Posterior cingulate gyrus (tissue), 11 donors: ENCODE data around the gene PITX2.

ENCODE experiments used
- DNase-seq, 10 donors: peaks; one replicate each; pipeline versions ENCODE4 v3.0.0 to v3.0.0-alpha.2; 2020 to 2021; ENCODE audit warnings: mixed read lengths in 3 of 10
- intact Hi-C: fragments of 100-400 bp; cut with DNase I; formaldehyde crosslinking; loops from one replicate; pipeline ENCODE4 v1.15.1; 2023

The PITX2 gene

DNA sequence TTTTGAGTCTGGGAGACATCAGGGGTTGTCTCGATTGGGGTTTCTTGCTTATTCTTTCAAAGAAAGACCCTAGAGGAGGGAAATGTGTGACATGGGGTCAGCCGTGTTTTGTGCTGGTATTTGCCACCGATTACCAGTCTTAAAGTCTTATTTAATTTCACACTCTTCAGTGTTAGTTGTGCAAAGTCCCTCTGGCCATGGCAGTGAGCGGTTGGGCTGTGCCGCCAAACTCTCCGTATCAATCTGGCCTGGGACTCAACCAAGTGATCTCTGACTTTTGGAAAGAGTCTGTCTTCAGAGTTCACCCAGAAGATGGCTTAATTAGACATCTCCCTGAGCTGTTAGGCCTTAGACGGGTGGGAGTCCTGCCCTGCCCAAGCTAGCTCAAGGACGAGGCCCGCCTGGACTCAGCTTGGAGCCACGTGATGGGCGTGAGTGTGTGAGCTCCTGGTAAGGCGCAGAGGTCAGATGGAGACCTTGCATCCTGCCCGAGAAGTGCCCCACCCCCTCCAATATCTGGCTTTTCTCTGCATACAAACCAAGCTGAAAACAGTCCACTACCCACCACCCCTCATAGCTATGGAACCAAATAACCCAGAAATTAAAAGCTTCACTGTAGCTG lies 3.8 kb upstream of the PITX2 start:
- no peak for DNase-seq
- intact Hi-C loops, result no loop called here

DNA sequence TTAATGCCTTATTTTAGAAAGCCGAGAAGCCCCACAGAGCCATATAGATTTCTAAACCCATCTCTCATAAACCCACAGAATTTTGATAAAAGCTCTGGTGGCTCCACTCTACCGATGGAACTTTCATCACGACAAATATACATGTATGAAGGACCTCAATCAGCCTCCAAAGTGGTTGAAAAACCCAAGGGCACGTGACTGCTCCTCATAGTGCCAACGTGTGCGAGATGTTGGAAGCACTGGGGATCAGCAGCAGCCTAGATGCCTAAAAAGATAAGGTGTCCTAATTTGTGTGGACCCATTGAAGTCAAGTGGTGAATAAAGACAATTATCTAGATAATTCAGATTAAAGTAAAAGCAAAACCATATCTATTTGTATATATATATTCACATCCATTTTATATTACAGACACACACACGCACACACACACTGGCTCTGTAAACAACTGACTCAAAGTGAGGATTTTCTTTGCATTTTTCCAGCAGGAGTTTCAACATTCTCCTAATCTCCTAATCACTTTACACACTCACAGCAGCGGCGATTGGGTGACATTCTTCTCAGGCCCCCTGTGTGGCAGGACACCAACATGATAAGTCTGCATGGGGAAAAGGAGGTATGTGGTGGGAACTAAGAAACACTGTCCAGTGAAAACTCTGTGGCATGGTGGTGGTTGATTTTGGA lies 2.8 kb upstream of the PITX2 start:
- intact Hi-C loops, result no loop called here
- DNase-seq, result no peak

DNA sequence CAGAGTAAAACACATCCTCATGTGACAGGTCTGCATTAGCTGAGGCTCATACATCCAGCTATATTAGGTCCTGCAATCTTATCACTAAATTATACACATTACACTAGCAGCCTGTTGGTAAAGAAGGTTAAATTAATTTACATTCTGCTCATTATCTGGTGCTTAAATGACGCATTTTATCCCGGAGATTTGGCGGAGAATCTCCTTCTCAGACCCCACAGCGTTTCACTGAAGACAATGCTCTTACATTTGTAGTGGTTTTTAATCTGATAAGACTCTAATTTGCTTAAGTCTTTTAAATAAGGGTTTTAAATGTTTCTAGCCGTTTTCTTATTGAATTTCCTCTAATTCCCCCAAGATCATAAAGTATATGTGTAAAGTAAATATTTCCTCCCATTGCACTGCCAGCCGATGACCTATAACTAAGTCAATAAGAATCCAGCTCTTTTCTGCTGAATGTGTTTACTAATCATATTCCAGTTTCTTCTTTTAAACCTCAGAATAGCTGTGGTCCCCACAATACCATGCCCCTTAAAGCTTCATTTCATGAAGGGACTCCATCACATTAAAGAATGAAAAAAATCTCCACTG lies 2.1 kb upstream of the PITX2 start:
- no peak for DNase-seq
- intact Hi-C loops, result no loop called here

DNA sequence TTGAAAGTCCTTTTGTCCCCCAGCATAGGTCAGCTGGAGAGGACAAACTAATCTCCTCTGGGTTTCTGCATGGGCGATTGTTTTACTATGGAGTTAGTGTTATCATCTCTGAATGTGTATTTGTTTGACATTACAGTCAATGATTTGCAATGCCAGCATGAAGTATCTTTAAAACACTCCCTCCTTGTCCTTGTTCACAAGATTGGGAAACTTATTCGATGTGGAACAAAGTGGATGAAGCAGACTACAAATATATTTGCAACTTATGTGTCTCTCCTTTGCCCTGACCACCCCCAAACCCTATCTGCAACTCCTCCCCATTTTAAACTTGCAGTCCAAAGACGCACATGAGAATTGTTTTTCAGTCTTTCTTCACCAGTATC lies 1.5 kb upstream of the PITX2 start:
- no peak for DNase-seq
- intact Hi-C loops, result no loop called here

DNA sequence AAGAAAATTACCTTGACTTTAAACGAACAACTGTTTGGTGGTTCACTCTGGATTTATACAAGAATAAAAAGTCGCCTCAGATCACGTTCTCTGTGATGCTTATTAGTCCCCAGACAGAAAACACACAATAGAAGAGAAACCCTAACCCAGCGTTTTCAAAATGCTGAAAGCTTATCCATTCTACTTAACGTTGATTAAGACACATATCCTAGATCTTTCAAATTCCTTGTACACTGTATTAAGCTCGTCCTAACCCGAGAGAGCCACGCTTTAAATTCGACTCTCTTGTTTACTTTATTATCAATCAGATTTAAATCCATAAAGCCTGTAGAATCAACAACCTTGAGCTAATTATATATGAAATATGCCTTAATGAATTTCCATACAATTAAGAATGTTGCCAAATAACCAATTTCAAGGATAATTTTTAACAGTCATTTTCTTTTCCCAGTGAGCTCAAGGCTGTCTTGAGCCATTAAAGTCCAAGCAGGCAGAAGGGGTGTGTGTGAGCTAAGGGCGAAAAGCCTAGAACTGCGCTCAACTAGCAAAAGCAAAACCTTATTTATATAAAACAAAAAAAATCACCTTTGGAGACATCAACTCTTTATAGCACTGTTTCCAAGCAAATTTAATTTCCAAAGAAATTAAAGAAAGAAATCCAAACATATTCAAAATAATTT lies 981 bp upstream of the PITX2 start:
- intact Hi-C loops, result no loop called here
- no peak for DNase-seq

DNA sequence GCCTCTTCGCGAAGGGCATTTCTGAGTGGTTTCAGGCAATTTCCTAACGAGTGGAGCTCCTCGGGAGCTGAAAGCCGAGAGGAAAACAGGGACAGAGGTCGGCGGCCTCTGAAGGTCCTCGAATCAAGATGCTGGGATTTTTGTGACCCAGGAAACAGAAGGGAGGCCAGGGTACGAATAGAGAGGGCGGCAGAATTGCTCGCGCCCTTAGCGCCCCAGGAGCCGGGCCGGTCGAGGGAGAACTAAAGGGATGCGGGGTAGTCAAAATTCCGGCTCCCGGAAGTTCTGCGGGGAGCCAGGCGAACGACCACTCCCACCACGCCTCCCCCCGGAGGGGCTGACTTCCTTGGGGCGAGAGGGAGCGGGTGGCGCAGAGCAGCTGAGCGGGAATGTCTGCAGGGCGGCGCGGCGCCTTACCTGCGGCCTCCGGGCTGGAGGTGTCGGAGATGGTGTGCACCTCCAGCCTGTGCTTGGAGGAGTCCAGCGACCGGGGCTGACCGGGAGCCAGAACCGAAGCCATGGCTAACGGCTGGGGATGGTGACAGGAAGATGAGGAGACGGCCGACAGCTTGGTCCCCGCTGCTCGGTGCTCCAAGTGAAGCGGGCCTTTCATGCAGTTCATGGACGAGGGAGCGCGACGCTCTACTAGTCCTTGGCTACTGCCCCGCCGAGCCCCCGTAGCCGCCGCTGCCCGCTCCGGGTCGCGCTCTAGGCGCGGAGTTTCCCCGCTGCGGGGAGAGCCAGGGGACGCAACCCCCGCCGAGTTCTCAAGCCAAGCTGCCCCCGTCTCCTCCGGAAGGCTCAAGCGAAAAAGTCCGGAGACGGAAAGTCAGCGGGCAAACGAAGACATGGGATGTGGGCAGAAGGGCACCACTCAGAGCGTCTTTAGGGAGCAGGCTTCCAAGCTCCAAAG lies 782 bp downstream of the PITX2 start:
- intact Hi-C loops, result no loop called here
- DNase-seq, result peak in 2 of 10 donors; percentile 52 to 68

DNA sequence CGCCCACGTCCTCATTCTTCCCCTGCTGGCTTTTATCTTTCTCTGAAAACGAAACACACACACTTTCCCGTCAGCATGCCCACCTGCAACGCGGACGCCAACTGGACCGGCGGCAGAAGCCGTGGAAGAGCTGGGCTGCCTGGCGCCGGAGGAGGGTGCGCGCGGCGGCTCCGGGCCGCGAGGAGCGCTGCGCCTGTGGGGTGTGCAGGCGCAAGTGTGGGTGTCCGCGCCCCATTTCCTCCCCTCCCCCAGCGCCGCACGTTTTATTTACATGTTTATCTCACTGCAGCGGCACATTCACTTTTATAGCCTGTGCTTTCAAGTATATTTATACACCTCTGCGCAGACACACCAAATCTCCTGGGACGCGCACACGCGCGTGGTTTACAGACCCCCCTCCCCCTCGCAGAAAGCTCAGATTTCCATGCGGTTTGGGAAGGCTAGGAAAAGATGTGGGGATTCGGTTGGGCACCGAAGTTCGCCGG lies 1.5 kb downstream of the PITX2 start:
- intact Hi-C loops, result no loop called here

DNA sequence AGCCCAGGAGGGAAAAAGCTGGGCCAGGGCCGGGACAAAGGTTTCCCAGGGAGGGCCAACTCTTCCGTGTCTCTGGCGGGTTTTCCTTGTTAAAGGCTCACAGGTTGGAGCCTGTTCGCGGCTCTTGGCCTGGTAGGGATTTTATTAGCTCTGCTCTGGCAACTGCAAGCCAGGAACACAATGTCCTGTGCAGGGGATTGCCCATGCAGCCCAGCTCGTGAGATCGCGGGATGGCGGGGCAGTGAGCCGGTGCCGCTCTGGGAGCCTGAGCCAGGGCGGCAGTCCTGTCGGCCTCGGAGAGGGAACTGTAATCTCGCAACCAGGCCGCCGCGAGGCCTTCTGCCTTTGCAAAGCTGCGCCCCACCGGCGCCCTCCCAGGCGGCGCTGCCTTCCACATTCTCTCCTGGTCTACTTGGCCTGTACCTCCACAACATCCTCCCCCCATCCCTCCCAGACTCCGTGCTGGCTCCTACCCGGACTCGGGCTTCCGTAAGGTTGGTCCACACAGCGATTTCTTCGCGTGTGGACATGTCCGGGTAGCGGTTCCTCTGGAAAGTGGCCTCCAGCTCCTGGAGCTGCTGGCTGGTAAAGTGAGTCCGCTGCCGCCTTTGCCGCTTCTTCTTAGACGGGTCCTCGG lies 2.1 kb downstream of the PITX2 start:
- intact Hi-C loops, result no loop called here
- peak in 2 of 10 donors; percentile 58 to 70 for DNase-seq

More for the DNA sequence above, 1.5 kb downstream of the PITX2 start:
- no peak for DNase-seq

DNA sequence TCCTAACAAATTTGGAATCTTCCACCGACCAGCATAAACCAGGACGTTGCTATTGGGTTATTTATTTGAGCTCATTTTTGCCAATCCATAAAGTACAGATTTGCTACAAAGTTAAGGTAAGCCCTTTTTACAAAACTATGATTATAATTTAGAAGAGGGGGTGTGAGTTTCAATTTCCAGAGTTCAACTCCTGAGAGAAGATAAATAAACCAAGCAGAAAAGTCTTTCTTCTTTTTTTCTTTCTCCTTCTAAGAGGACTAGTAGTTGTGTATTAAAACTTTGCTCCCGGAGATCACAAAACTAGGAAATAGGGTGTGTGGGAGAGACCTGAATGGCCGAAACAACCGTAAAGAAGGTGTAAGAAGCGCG lies 2.6 kb downstream of the PITX2 start:
- no peak for DNase-seq
- intact Hi-C loops, result no loop called here

DNA sequence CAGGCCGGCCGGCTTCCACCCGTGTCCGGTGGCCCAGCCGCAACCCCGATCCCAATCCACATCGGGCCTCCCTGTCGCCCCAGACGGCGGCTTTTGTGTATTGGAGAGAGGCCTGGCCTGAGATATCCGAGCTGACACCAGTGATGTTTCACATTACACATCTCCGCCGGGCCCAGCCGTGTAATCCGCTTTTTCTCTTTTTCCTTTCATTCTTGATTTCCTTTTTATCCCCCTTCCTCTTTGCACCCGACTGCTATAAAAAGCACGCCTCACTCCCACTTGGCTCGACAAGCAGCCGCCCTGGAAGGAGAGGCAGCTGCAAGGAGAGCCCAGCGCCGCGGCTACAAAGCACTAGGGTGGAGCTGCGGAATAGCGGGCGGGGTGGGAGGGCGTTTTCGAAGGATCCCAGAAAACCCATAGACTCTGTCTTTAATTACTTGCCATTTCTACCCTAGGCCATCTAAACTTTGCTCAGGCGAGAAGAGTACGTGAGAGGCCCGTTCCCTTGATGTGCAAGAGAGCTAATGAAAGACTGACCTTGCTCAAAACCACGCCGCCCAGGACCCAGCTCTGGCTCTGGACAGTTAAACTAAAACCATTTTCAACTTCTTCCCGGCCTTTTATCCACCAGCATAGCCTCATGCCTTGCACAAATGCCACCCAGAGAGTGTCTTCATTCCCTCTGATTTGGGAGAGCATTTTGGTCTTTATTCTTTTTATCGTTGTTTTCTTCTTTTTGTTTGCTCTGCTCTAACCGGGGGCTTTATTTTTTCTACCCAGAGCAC lies 3.2 kb downstream of the PITX2 start:
- peak in 2 of 10 donors; percentile 54 to 64 for DNase-seq
- intact Hi-C loops, result no loop called here

DNA sequence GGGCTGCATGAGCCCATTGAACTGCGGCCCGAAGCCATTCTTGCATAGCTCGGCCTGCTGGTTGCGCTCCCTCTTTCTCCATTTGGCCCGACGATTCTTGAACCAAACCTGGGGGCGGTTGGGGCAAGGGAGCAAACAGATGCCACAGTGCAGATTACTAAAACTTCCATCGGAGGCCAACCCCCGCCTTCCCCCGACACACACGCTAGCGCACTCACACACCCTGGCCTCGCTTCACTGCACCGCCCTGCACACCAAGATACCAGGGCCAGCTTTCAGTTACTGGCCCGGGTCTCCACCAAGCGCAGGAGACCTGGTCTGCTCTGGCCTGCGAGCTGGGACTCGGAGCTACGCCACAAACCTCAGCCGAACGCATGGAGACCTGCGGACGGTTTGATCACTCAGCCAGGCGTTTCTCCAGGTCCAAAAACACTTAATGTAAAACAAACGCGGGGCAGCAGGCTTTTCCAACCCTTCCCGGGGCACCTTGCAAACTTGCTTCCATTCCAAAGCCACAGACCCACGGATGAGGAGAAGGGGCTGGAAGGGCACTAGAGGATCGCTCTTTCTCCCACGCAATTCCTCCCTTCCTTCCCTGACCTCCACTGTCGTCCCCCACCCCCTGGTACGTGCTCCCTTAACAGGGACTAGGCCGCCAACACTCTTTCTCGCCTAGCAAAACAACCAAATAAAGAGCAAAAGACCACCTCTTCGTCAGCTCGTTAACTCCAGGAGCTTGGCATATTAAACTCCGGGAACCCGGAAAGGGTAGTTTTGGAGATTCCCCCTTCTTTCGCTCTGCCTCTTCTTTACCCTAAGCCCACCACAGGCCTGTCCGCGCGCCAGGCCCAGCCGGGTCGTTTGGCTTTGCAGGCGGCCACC lies 4.1 kb downstream of the PITX2 start:
- intact Hi-C loops, result no loop called here
- peak in 1 of 10 donors; percentile 37 for DNase-seq

DNA sequence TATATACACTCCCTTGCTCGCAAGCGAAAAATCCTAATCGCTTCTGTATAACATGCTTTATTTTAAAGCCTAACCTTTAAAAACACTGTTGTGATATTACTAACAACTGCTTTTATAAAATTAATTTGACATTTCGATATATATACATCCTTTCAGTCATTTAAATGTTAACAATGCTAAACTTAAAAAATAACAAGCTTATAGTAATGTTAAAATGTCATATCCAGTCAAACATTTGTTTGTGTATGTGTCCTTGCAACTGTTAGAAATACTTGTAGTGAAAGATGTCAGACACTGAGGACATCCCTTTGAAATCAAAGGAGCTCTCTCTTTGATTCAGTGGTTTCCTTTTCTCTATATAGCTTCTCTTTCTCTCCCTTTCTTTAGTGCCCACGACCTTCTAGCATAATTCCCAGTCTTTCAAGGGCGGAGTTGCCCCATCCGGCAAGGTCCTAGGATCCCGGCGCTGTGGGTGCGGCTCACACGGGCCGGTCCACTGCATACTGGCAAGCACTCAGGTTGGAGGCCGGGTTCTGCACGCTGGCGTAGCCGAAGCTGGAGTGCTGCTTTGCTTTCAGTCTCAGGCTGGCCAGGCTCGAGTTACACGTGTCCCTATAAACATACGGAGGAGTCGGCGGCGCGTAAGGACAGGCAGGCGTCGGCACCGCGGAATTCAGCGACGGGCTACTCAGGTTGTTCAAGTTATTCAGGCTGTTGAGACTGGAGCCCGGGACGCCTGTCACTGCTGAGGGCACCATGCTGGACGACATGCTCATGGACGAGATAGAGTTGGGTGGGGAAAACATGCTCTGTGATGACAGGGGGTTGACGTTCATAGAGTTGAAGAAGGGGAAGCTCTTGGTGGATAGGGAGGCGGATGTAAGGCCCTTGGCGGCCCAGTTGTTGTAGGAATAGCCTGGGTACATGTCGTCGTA lies 5.0 kb downstream of the PITX2 start:
- DNase-seq, result peak in 1 of 10 donors; percentile 73
- intact Hi-C loops, result no loop called here

DNA sequence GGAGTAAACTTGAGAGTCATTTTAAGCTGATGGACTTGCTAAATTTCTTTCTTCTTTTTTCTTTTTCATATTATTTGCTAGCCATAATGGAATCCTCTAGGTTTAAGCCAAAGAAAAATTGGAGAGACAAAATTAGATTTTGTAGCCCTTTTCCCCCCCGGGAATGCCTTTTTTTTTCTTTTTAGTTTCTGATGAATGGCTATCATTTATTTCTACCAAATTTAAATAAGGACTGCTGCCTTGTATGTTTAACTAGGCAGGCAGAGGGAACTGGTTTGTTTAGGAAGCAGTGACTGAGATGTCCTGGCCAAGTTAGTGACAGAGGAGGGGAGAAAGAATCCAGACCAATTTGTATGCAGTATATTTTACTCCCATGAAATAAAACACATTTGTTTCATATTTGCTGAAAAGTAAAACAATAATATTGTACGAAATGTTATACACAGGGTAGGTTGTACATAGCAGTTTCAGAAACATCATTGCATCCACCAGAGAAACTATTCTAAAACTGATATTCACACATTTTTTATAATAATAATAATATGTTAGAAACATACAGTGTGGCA lies 5.7 kb downstream of the PITX2 start:
- intact Hi-C loops, result no loop called here

DNA sequence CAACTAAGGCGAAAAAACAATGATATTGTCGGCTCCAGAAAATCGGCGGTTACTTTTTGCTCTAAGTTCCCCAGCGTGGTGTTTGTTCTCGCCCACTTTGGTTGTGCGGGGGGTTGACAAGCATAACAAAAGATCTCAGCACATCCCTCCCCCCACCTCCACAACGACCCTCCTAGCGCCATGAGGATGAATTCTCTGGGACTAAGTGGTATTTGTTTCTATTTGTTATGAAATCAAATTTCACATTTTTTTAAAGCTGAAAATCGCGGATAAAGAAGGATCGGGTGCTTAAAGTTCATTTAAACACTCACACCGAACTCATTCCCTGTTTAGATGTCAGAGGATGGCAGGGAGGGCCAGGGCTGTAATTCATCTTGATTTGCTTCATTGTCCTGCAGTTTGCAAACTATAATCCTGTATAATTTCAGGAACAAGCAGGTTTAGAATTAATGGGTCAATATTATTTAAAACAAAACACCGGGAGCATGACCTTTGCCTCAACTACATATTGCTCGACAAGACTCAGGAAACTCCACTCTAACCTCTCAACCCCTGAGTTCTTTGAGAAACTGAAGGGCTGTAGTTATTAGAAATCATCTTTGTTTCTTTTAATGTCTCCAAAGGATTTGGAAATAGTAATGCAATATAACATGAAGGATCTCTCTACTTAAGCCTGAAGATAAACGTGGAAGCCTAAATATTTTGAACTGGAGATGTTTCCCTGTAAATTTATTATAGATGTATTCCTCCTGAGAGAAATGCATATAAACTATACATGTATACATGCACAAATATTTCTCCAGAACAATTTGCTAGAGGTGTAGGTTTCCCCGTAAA lies 6.4 kb downstream of the PITX2 start:
- intact Hi-C loops, result no loop called here
- no peak for DNase-seq

More for the DNA sequence above, 5.7 kb downstream of the PITX2 start:
- DNase-seq, result no peak

DNA sequence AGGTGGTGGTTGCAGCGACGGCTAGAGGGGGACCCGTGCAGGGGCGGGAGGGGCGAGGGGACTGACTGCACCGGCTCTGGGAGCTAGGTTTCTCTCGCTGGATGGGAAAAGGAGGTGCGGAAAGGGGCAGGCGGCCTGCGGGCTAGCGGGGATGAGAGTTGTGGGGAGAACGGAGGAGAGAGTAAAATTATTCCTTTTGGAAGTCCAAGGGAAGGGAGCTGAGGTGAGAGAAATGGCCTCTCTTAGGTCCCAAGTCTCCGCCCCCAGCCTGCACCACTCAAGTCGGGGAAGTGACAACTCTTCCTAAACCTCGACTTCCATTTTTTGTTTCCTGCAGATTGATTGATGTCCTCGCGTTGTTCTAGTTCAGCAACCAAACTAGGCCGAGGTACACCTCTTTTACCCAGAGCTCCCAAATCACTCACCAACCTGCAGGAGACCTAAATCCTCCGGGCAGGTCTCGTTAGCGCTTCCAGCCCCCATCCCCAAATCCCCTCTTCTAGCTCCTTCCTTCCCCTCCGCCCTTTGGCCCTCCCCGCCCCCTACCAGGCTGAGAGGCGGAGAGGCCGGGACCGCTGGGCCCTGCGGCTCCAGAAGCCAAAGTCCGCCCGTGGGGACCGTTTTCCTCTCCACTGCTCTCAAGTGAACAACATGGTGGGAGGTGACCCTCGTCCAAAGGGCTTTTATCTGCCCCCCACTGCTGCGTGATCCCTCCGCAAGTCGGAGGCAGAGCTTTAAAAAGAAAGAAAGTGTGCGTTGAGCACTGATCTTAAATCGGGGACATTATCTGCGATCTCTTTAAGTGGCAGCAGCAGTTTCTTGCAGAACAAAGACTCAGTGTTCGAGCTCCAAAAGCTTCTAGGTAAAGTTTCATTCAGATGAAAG lies 7.3 kb downstream of the PITX2 start:
- intact Hi-C loops, result no loop called here
- DNase-seq, result peak in 1 of 10 donors; percentile 61
